Measurements from ENCODE around the gene ERC1. TPM values are rescaled to one million over a fixed set of nuclear protein-coding genes. Genes with fewer than 3 reads are reported as not detected.

Gene ERC1
- total and polyA plus RNA-seq, 2 donors (not counting 3 experiments of a cell fraction or from before 2014, with no cell fraction given), result 11.7 to 66.1 TPM

DNA sequence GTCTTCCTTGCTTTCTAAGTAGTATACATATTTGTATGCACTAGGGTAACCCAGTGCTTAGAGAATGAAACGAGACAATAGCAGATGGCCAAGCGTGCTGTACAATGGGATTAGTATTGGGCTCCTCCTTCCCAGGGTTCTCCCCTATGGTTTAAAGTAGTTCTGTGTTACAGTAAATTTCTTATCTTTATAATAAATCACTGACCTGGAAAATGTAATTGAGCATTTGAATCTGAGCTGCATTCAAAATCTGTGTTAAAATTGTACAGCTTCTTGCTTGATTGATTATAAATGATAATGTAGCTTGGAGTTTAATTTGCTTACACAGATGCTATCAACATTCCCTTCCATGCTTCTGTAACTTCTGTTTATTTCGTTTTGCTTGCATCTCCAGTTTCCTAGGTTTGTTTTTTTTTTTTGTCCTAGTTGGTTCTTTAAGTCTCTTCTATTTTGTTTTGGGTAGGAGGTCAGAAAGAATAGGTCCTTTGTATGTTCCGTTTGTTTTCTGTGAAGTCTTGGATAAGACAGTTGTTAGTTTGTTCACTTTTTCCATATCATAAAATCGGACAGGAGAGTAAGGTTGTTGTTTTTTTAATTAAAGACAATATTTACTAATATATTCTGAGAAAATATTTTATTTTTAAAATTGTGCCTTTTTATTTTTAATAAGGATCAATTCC lies 171.2 kb downstream of the ERC1 start:
- dilution Hi-C loops (cut with MboI; ENCODE audit: extremely low pct_ligation_motif_present, low sequenced_read_pairs) (no loop called here), intact Hi-C loops (cut with micrococcal nuclease) (no loop called here)
- Histone ChIP-seq H3K9me1 (replicated peaks; ENCODE audit: control insufficient read depth, extremely low read depth, insufficient read depth, low read length) (peaks cover 2% of the 10 kb centered on the region), H3K79me2 (ENCODE audit: control insufficient read depth, insufficient read depth, low read length) (no peaks in the 10 kb centered on the region), H3K9ac (replicated peaks; ENCODE audit: extremely low read depth, insufficient read depth, low read length) (no peak overlapping the region), H3K36me3 (ENCODE audit: control insufficient read depth in 2 of 2, extremely low read depth in 1 of 2, insufficient read depth in 2 of 2, low read length in 2 of 2) (no peaks in the 10 kb centered on the region), H3K27ac (ENCODE audit: insufficient read depth, low read depth, low read length) (no peak overlapping the region), H3K4me3 (replicated peaks in 1 of 3; ENCODE audit: insufficient read depth in 1 of 3, low read depth in 1 of 3, low read length in 3 of 3) (no peak overlapping the region), H3K4me1 (ENCODE audit: control insufficient read depth, extremely low read depth, insufficient read depth, low read length) (peaks cover 4% of the 10 kb centered on the region), H3K27me3 (ENCODE audit: control insufficient read depth in 2 of 2, insufficient read depth in 2 of 2, low read length in 2 of 2) (no peaks in the 10 kb centered on the region), H2AFZ (ENCODE audit: low read depth, low read length) (no peak overlapping the region), H4K20me1 (replicated peaks; ENCODE audit: control insufficient read depth, extremely low read depth, insufficient read depth, low read length) (no peaks in the 10 kb centered on the region), H3K4me2 (ENCODE audit: insufficient read depth, low read length) (no peak overlapping the region), H3K9me3 (replicated peaks; ENCODE audit: control insufficient read depth, insufficient read depth, low read length) (no peaks in the 10 kb centered on the region)
- no TSS peak for BruUV-seq (replicated peaks)
- POLR2A ChIA-PET, result no interaction called here
- no peak for DNase-seq (ENCODE audit: low read depth, low spot score)
- FAIRE-seq, result no peak
- CTCF ChIA-PET, result no interaction called here
- no peak for TF ChIP-seq POLR2AphosphoS5 (IDR thresholded peaks at IDR 0.05; ENCODE audit: insufficient read depth, low read depth, low read length)
- TF ChIP-seq EZH2 (IDR thresholded peaks at IDR 0.05; ENCODE audit: borderline replicate concordance, low read depth, low read length, severe bottlenecking), result no peak
- TF ChIP-seq GATA2 (IDR thresholded peaks at IDR 0.05; ENCODE audit: insufficient read depth, insufficient read length, low read depth, low read length), result no peak
- TF ChIP-seq, protein P1, sequence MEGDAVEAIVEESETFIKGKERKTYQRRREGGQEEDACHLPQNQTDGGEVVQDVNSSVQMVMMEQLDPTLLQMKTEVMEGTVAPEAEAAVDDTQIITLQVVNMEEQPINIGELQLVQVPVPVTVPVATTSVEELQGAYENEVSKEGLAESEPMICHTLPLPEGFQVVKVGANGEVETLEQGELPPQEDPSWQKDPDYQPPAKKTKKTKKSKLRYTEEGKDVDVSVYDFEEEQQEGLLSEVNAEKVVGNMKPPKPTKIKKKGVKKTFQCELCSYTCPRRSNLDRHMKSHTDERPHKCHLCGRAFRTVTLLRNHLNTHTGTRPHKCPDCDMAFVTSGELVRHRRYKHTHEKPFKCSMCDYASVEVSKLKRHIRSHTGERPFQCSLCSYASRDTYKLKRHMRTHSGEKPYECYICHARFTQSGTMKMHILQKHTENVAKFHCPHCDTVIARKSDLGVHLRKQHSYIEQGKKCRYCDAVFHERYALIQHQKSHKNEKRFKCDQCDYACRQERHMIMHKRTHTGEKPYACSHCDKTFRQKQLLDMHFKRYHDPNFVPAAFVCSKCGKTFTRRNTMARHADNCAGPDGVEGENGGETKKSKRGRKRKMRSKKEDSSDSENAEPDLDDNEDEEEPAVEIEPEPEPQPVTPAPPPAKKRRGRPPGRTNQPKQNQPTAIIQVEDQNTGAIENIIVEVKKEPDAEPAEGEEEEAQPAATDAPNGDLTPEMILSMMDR (IDR thresholded peaks at IDR 0.05; ENCODE audit: extremely low read depth in 1 of 2, insufficient read depth in 1 of 2, low read depth in 1 of 2, low read length in 2 of 2), result no peak
- TF ChIP-seq, protein P2, sequence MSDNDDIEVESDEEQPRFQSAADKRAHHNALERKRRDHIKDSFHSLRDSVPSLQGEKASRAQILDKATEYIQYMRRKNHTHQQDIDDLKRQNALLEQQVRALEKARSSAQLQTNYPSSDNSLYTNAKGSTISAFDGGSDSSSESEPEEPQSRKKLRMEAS (IDR thresholded peaks at IDR 0.05; ENCODE audit: insufficient read depth, insufficient read length), result no peak
- no peak for TF ChIP-seq JUN (IDR thresholded peaks at IDR 0.05; ENCODE audit: borderline replicate concordance, insufficient read depth, insufficient read length, low read depth)
- no peak for TF ChIP-seq POLR2A (IDR thresholded peaks at IDR 0.05; ENCODE audit: low read depth, low read length)
- TF ChIP-seq MYC (IDR thresholded peaks at IDR 0.05; ENCODE audit: low read depth, low read length), result no peak
- no peak for TF ChIP-seq FOS (IDR thresholded peaks at IDR 0.05; ENCODE audit: borderline replicate concordance, insufficient read depth, low read length)
